T-helper 1 cell (primary cell): ENCODE results near the gene LRCH2.

Experiments used
- DNase-seq, 5 donors: peaks; one replicate each; pipeline ENCODE4 v3.0.0-alpha.2; 2012 to 2020

LRCH2 gene

DNA sequence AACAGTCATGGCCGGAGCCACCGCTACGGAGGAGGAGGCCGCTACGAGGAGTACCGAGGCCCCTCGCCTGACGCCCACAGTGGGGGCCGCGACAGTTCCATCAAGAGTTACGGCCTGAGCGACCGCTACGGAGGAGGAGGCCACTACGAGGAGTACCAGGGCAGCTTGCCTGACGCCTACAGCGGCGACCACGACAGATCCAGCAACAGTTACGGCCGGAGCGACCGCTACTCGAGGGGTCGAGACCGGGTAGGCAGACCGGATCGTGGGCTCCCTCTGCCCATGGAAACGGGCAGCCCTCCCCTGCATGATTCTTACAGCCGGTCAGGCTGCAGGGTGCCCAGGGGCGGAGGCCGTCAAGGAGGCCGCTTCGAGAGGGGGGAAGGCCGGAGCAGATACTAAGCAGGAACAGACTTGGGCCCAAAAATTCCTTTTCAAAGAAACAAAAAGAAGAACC, 41.6 kb downstream of the LRCH2 start:
- no peak for DNase-seq

DNA sequence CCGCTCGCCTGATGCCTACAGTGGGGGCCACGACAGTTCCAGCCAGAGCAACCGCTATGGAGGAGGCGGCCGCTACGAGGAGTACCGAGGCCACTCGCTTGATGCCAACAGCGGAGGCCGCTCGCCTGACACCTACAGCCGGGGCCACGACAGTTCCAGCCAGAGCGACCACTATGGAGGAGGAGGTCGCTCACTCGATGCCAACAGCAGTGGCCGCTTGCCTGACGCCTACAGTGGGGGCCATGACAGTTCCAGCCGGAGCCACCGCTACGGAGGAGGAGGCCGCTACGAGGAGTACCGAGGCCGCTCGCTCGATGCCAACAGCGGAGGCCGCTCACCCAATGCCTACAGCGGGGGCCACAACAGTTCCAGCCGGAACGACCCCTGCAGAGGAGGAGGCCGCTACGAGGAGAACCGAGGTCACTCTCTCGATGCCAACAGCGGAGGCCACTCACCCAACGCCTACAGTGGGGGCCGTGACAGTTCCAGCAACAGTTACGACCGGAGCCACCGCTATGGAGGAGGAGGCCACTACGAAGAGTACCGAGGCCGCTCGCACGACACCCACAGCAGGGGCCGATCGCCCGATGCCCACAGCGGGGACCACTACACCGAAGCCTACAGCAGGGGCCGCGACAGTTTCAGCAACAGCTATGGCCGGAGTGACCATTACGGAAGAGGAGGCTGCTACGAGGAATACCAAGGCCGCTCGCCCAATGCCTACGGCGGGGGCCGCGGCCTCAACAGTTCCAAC, 42.2 kb downstream of the LRCH2 start:
- no peak for DNase-seq

DNA sequence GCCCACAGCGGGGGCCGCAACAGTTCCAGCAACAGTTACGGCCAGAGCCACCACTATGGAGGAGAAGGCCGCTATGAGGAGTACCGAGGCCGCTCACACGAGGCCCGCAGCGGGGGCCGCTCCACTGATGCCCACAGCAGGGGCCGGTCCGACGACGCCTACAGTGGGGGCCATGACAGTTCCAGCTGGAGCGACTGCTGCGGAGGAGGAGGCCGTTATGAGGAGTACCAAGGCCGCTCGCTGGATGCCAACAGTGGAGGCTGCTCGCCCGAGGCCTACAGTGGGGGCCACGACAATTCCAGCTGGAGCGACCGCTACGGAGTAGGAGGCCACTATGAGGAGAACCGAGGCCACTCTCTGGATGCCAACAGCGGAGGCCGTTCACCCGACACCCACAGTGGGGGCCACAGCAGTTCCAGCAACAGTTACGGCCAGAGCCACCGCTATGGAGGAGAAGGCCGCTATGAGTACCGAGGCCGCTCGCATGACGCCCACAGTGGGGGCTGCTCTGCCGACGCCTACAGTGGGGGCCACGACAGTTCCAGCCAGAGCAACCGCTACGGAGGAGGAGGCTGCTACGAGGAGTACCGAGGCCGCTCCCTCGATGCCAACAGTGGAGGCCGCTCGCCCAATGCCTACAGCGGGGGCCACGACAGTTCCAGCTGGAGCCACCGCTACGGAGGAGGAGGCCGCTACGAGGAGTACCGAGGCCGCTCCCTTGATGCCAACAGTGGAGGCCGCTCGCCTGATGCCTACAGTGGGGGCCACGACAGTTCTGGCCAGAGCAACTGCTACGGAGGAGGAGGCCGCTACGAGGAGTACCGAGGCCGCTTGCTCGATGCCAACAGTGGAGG, 43.0 kb downstream of the LRCH2 start:
- DNase-seq, result no peak

DNA sequence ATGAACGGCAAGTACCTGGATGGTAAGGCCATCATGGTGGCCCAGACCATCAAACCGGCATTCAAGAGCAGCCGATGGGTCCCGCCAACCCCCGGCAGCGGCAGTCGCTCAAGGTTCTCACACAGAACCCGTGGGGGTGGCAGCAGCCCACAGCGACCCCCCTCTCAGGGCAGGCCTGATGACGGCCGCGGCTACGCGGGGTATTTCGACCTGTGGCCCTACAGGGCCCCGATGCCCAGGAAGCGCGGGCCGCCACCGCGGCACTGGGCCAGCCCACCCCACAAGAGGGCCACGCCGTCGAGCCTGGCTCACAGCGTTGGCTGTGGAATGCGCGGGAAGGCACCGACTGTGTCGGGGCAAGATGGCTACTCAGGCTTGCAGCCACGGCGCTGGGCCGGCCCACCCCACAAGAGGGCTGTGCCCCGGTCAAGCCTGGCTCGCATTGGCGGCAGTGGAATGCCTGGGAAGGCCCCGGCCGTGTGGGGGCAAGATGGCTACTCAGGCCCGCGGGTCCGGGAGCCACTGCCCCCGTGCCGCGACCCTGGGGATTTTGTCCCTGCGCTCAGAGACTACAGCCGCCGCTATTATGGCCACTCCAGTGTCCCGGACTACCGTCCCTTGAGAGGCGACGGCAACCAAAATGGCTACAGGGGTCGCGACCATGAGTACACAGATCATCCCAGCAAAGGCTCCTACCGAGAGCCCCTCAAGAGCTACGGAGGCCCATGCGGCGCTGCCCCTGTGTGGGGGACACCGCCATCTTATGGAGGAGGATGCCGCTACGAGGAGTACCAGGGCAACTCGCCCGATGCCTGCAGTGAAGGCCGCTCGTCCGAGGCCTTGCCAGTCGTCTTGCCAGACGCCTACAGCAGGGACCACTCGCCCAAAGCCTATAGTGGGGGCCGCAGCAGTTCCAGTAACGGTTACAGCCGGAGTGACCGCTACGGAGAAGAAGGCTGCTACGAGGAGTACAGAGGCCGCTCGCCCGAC, 44.0 kb downstream of the LRCH2 start:
- no peak for DNase-seq

DNA sequence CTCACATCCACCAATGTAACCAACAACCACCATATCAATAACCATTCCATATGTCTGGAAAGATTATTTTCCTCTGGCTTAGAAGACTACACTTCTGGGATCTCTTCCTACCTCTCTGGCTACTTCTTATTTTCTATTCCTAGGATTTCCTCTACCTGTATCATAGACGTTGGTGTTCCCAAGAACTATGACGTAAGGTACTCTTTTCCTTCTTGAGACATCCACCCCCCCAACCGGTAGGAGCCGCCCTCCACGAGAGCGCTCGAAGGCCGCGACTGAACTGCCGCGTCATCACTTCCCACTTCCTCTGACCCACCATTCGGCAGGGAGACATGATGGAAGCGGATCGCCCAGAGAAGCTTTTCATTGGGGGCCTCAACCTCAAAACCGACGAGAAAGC, 44.8 kb downstream of the LRCH2 start, which contains the start of gene RBMXL3:
TSS of gene RBMXL3 (plus strand) at position 301 of the 400 bp plus-strand sequence. CDS start at position 333, 32 bp downstream.
- no peak for DNase-seq

DNA sequence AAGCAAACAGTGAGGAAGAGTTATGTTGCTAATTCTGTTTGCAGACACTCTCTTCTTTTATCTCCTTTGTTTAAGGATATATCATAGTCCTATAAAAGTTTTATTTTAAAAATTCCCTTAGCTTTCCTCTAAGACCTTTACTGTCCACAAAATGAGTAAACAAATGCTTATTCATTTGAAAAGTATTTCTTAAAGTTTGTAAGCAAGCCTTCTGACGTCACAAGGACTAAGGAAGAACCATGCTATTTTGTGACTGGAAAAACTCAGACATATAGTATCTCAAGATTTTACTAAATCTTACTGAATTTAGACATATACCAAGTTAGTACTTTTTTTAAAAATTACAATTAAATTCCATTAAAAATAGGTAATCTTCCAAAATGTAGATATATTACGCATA, 49.9 kb downstream of the LRCH2 start:
- DNase-seq, result no peak

DNA sequence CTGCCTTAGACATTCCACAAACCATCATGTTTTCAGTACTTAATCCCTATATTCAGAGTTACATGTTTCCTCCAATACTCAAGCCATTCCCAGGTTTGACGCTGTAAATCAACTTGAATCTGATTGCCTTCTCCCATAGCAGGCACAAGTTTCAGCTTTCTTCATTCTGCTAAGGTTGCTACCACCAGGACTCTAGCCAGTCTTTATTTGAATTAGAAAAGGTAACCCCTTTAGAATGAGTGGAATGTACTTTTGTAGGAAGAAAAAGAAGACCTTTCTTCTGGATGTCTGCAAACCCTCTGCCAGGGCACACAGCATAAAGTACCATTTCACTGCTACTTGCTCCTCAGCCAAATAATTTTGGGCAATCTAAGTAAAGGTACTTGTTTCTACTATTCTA, 55.4 kb downstream of the LRCH2 start:
- no peak for DNase-seq

DNA sequence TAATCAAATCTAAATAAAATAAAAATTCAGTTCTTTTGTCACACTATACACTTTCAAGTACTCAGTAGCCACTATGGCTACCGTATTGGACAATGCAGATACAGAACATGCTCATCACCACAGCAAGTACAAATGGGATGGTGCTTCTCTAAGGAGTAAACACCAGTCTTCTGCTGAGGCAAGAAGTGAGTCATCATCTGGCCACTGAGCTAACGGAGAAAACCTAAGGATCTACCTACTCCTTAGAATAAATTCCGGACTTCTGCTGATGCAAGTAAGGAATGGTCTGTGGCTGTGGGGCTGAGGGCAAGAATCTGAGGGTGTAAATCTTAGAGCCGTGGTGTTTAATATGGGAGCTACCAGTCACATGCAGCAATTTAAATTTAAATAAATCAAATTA, 56.0 kb downstream of the LRCH2 start:
- no peak for DNase-seq

DNA sequence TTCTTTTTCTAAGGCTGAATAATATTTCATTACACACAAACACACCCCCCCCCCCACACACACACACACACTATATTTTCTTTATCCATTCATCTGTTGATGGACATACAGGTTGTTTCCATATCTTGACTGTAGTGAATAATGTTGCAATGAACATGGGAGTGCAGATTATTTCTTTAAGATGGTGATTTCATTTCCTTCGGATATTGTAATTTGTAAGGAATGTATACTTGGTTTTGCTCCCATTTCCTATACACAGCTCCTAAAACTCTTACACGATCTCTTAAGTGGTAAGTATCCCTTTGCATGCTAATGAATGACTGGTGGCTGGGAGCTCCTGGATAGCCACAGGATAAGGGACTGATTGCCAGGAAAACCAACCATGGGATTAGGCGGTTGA, 59.3 kb downstream of the LRCH2 start:
- no peak for DNase-seq

DNA sequence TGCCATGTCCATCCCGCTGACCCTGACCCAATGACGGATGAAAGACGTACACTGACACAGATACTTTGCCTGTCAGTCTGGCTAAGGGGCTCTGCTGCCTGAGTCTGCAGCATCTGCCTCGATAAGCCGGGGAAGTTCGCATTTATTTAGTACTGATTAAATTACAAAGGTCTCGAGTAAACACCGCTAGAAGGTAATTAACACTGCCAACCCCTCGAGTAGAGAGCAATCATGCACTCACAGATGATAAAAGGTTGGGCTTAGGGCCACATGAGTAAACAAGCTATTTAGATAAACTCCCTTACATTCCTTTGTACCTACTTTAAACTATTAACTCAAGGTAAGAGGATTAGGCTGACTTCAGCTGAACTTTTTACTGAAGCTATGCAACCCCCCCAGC, 60.7 kb downstream of the LRCH2 start:
- no peak for DNase-seq

DNA sequence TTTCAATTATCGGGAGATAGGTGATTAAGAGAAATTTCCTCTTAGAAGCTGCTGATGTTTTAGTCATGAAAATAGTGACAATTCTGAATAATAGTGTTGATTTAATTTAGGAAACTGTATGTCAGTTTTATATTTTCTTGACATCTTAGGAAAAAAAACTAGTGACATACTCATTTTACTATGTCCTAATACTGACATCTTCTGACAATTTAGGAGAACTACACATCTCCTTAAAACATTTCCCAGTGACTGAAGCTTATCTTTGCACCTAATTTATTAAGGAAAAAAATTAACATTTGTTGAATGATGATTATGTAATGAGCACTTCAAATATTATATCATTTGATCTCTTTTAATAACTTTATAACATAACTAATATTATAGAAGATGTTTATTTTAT, 86.7 kb downstream of the LRCH2 start:
- DNase-seq, result no peak

DNA sequence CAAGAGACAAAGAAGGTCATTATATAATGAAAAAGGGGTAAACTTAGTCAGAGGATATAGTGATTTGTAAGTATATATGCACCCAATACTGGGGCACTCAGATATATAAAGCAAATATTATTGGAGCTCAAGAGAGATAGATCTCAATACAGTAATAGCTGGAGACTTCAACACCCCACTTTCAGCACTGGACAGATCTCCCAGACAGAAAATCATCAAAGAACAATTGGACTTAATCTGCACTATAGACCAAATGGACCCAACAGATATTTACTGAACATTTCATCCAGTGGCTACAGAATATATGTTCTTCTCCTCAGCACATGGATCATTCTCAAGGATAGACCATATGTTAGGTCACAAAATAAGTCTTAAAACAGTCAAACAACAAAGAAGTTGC, 91.8 kb downstream of the LRCH2 start:
- no peak for DNase-seq

DNA sequence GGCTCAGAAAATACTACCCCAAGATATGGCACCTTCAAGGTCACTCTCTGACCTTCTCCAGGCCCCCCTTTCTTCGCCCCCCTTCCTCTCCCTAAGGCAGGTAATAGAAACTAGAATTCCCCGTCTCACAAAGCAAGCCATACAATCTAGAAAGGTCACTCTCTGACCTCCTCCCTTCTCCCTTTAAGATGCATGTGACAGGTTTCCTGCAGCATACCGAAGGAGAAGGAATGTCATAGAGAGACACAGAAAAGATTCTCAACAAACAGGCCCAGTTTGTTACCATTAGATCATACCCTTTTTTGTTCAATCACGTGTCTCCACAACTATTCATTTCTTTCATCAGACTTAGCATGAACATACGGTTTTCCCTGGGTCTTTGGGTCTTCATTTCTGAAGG, 95.9 kb downstream of the LRCH2 start:
- DNase-seq, result no peak

DNA sequence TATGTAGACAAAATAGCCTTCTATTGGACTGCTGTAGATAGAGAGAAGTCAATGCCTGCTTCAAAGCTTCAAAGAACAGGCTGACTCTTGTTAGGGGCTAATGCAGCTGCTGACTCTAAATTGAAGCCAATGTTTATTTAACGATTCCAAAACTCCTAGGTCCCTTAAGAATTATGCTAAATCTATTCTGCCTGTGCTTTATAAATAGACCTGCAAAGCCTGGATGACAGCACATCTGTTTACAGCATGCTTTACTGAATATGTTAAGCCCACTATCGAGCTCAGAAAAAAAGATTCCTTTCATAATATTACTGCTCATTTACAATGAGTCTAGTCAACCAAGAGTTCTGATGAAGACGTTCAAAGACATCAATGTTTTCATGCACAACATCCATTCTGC, 99.5 kb downstream of the LRCH2 start:
- DNase-seq, result no peak

DNA sequence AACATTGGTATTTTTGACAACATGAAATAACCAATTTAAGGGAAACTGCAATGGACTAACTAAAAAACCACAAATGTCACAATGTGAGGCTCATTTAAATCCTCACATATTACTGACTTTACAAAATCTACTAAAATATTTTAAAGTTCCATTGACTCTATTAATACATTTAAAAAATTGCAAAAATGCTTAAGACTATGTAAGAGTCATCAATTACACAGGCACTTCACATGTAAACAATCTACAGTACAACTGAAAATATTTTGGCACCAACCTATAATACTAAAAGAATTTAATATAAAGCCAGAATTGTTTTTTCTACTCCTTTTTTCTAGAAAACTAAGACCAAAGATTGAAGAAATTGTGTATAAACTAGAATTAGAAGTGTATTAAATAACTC, 121.5 kb downstream of the LRCH2 start:
- DNase-seq, result no peak

DNA sequence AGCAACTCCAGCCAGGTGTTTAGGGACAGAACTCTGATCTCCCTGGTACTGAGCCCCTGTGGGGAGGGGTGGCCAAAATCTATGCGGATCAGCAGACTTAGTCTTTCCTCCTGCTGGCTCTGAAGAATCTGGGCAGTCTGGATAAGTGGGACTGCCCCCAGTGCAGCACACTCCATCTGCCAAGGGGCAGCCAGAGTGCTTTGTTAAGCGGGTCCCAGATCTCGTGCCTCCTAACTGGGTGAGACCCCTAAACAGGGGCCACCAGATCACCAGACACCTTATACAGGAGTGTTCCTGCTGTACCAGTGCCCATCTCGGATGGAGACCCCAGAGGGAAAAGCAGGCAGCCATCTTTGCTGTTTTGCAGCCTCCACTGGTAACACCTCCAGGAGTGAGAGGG, 135.0 kb downstream of the LRCH2 start:
- DNase-seq, result no peak

DNA sequence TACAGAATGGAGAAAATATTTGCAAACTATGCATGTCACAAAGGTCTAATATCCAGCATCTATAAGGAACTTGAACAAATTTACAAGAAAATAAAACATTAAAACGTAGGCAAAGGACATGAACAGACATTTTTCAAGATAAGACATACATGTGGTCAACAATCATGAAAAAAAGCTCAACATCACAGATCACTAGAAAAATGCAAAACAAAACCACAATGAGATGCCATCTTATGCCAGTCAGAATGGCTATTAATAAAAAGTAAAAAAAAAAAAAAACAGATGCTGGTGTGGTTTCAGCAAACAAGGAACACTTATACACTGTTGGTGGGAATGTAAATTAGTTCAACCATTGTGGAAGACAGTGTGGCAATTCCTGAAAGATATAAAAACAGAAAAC, 140.7 kb downstream of the LRCH2 start:
- DNase-seq, result no peak

DNA sequence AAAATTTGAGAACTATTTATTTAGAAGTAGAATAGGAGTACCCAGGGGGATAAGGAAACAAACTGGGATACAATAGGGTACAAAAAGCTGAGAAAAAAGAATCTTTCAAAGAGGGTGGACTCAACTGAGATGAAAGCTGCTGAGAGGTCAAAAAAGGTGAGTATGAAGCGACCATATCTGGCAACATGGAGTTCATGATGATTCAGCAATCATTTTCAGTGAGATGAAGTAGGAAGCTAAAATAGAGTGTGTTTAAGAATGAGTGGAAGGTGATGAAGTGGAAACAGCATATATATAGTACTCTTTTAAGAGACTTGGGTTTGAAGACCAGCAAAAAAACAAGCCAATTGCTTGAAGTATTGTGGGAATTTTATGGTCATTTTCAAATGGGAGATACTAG, 144.5 kb downstream of the LRCH2 start:
- DNase-seq, result no peak

DNA sequence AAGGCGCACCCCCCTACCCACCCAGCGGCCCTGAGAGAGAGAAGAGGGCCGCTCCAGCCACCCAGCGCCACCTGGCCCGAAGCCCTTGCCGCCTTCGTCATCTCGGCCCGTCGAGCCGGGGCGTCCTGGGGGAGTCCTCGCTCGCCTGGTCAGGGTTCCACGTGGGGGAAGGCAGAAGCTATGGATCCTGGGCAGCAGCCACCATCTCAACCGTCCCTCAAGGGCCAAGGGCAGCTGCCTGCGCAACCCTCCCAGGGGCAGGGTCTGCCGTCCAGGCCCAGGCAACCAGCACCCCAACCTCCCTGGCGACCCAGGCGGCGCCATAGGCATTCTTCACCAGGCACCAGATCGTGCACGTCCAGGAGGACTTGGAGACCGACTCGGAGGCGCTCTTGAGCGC, 165.0 kb downstream of the LRCH2 start:
- no peak for DNase-seq

DNA sequence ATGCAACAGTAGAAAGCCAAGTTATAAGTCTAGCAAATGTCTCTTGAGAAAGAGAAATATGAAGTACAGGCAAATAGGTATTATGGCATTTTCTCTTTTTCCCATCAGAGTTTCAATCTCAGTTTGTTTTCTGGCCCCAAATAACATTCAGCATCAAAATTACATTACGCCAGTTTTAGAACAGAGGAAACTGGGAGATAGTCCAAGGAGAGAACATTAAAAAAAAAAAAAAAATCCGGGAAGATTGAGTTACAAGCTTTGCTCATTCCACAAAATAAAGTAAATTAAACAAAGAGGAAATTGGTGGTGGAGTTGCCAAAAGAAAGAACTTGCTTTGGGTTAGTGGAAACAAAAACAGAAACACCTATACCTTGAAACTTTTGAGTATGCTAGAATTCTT, 166.1 kb downstream of the LRCH2 start:
- no peak for DNase-seq

DNA sequence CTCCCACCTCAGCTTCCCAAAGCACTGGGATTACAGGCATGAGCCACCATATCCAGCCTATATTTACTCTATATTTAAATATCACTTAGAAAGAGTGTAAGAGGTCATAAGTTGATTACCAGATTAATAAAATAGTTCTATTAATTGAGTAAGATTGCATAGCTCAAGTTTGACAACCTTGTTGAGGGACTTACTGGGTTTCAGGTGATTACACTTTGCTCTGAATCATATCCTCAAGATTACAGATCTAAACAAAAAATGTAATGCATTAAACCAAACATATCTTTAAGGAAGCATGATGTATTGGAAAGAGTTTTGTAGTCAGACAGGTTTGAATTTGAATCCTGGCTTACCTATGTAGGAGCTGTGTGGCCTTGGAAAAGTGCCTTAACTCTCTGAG, 168.6 kb downstream of the LRCH2 start:
- DNase-seq, result no peak
